C4-2B (cell line): ENCODE measurements around the gene MAN1A2.

Experiments
- ZFX ChIP-seq: fragments of 450-650 bp; IDR thresholded peaks from 2 replicates; pipeline ENCODE4 v1.6.1; 2017
- TF ChIP-seq, protein P1 (sequence below): fragments of 450-650 bp; conservative IDR thresholded peaks from 2 replicates; pipeline ENCODE4 v1.5.1; 2017; ENCODE audit warnings: mild to moderate bottlenecking

DNA sequence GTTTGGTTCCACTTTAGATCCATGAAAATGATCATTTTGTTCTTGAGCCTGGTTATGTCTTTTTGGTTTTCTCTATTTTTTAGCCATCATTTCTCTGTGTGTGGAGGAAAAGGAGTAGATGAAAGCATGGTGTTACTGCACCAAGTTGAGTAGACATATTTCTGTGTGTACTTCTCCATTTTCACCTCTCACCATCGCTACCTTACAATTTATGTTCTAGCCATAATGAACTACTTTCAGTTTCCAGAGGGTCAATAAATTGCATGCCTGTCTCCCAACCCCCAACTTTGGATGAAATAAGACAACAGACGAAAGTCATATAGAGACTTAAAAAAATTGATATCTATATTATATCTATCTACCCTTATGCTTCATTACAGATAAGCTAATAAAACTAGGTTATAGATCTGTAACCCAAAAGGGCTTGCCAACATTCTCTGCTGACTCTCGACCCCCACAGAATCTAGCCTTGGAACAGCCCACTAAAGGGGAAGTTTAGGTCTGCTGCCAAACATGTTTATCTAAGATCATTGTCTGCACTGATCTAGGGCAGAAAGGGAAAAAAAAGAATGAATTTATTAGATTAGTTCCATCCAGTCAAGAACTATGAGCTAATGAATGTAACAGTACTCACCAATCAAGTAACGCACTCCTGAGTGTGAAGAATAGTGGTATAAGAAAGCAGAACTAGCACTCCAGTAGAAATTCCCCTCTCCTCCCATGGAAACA, 7.5 kb upstream of the MAN1A2 start:
- TF ChIP-seq, protein P1, sequence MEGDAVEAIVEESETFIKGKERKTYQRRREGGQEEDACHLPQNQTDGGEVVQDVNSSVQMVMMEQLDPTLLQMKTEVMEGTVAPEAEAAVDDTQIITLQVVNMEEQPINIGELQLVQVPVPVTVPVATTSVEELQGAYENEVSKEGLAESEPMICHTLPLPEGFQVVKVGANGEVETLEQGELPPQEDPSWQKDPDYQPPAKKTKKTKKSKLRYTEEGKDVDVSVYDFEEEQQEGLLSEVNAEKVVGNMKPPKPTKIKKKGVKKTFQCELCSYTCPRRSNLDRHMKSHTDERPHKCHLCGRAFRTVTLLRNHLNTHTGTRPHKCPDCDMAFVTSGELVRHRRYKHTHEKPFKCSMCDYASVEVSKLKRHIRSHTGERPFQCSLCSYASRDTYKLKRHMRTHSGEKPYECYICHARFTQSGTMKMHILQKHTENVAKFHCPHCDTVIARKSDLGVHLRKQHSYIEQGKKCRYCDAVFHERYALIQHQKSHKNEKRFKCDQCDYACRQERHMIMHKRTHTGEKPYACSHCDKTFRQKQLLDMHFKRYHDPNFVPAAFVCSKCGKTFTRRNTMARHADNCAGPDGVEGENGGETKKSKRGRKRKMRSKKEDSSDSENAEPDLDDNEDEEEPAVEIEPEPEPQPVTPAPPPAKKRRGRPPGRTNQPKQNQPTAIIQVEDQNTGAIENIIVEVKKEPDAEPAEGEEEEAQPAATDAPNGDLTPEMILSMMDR = no peak
- TF ChIP-seq ZFX = no peak
